Mammary epithelial cell (primary cell): Measurements from ENCODE around the gene KRTAP4-3.
"Not testable (repeated sequence)": the region's sequence is repeated elsewhere in the genome, so short reads cannot be mapped to it uniquely, and the experiment has no call there.

Source experiments
- EZH2 ChIP-seq: IDR thresholded peaks from 2 replicates; pipeline ENCODE4 v1.6.1; 2012; ENCODE audit warnings: low read length, inconsistent platforms, borderline replicate concordance
- TF ChIP-seq, protein P1 (sequence below), 2 donors: IDR thresholded peaks in 1 of 2; conservative IDR thresholded peaks in 1 of 2; 2 replicates each; pipeline ENCODE4 v1.5.1; 2011 to 2012; ENCODE audit warnings: inconsistent platforms in 2 of 2, low read length in 2 of 2, mild to moderate bottlenecking in 2 of 2, control low read depth in 1 of 2, low read depth in 1 of 2; ENCODE audit not compliant: insufficient read depth in 1 of 2; ENCODE audit errors: extremely low read depth in 1 of 2

DNA sequence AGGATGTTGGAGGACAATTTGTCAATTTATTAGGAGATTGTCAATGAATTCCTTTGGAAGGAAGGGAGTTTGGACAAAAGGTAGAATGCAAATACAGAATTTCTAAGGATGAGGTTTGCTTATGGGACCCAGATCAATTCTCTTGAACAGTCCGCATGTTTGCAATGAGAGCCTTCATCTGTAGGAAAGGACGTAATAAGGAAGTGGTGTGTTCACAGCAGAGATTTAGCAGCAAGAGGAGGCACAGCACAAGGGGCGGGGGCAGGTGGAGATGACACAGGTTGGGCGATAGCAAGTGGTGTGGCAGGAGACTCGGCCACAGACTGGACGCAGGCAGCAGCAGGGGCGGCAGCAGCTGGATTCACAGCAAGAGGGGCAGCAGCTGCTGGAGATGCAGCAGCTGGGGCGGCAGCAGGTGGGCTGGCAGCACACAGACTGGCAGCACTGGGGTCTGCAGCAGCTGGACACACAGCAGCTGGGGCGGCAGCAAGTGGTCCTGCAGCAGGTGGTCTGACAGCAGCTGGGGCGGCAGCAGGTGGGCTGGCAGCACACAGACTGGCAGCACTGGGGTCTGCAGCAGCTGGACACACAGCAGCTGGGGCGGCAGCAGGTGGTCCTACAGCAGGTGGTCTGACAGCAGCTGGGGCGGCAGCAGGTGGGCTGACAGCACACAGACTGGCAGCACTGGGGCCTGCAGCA, 44.6 kb downstream of the KRTAP4-3 start:
- TF ChIP-seq, protein P1, sequence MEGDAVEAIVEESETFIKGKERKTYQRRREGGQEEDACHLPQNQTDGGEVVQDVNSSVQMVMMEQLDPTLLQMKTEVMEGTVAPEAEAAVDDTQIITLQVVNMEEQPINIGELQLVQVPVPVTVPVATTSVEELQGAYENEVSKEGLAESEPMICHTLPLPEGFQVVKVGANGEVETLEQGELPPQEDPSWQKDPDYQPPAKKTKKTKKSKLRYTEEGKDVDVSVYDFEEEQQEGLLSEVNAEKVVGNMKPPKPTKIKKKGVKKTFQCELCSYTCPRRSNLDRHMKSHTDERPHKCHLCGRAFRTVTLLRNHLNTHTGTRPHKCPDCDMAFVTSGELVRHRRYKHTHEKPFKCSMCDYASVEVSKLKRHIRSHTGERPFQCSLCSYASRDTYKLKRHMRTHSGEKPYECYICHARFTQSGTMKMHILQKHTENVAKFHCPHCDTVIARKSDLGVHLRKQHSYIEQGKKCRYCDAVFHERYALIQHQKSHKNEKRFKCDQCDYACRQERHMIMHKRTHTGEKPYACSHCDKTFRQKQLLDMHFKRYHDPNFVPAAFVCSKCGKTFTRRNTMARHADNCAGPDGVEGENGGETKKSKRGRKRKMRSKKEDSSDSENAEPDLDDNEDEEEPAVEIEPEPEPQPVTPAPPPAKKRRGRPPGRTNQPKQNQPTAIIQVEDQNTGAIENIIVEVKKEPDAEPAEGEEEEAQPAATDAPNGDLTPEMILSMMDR (conservative IDR thresholded peaks at IDR 0.05 in 1 of 2, IDR thresholded peaks at IDR 0.05 in 1 of 2; ENCODE audit: extremely low read depth in 1 of 2, insufficient read depth in 1 of 2, low read depth in 1 of 2, low read length in 2 of 2), result not testable (repeated sequence)
- not testable (repeated sequence) for TF ChIP-seq EZH2
